NB4 (cell line): ENCODE data around the gene ELK4.

ENCODE experiments used
- DNase-seq: peaks from one replicate; pipeline ENCODE4 v3.0.0; 2010; ENCODE audit warnings: low read depth
- H3K4me3 ChIP-seq: one replicate; pipeline ENCODE4 v1.5.1; 2011; ENCODE audit warnings: mild to moderate bottlenecking, low read depth, low read length, moderate library complexity
- MYC ChIP-seq: IDR thresholded peaks from 2 replicates; pipeline ENCODE4 v1.6.1; 2011; ENCODE audit warnings: low read depth, low read length
- POLR2A ChIP-seq: IDR thresholded peaks from 2 replicates; pipeline ENCODE4 v1.6.1; 2011; ENCODE audit warnings: mild to moderate bottlenecking; ENCODE audit not compliant: insufficient read length; ENCODE audit errors: extremely low read depth
- TF ChIP-seq, protein P1 (sequence below): IDR thresholded peaks from 2 replicates; pipeline ENCODE4 v1.6.1; 2011; ENCODE audit warnings: low read depth, low read length
- TF ChIP-seq, protein P2 (sequence below): IDR thresholded peaks from one replicate; pipeline ENCODE4 v1.5.1; 2012; ENCODE audit warnings: low read depth, low read length

The ELK4 gene

DNA sequence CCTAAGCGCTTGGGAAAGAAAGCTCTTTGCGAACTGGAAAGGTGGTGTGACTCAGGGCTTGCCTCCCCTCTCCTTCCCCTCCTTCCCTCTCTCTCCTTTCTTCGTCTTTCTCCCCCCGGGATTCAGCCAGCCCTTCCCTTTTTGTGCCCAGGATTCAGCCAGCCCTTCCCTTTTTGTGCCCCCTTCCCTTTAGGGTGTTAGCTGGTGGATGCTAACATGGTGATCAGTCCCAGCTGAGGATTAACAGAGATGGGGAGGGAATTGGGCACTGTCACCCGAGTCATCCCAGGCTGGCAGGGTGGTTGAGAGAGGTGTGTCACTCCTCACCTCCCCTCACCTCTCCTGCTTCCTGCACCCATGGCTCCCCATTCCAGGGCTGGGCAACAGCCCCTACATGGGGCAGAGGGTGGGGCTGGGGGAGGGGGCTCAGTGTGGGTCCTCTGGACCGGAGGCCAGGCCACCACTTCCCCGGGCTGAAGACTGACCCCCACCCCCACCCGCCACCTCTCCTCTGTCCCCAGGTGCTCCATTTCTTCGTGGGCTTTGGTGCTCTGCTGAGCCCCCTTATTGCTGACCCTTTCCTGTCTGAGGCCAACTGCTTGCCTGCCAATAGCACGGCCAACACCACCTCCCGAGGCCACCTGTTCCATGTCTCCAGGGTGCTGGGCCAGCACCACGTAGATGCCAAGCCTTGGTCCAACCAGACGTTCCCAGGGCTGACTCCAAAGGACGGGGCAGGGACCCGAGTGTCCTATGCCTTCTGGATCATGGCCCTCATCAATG, 51.5 kb downstream of the ELK4 start:
- no peak for DNase-seq
- TF ChIP-seq, protein P1, sequence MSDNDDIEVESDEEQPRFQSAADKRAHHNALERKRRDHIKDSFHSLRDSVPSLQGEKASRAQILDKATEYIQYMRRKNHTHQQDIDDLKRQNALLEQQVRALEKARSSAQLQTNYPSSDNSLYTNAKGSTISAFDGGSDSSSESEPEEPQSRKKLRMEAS, result no peak
- TF ChIP-seq POLR2A (no peak), MYC (no peak)
- TF ChIP-seq, protein P2, sequence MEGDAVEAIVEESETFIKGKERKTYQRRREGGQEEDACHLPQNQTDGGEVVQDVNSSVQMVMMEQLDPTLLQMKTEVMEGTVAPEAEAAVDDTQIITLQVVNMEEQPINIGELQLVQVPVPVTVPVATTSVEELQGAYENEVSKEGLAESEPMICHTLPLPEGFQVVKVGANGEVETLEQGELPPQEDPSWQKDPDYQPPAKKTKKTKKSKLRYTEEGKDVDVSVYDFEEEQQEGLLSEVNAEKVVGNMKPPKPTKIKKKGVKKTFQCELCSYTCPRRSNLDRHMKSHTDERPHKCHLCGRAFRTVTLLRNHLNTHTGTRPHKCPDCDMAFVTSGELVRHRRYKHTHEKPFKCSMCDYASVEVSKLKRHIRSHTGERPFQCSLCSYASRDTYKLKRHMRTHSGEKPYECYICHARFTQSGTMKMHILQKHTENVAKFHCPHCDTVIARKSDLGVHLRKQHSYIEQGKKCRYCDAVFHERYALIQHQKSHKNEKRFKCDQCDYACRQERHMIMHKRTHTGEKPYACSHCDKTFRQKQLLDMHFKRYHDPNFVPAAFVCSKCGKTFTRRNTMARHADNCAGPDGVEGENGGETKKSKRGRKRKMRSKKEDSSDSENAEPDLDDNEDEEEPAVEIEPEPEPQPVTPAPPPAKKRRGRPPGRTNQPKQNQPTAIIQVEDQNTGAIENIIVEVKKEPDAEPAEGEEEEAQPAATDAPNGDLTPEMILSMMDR, result no peak

DNA sequence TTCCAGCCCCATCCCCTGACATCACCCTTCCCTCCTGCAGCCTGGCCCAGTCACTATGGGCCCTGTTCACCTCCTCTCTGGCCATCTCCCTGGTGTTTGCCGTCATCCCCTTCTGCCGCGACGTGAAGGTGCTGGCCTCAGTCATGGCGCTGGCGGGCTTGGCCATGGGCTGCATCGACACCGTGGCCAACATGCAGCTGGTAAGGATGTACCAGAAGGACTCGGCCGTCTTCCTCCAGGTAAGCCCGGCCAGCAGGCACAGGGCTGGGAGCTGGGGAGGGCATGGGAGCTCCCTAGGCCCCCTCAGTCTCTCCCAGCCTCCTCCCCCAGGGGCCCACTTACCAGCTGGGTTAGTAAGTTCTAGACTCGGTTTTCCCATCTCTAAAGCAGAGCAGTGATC, 52.1 kb downstream of the ELK4 start:
- no peak for DNase-seq
- H3K4me3 ChIP-seq, result no peak overlapping the region
- TF ChIP-seq MYC, result no peak
- TF ChIP-seq, protein P2, result no peak
- TF ChIP-seq, protein P1, result no peak
- TF ChIP-seq POLR2A, result no peak

More for the DNA sequence above, 51.5 kb downstream of the ELK4 start:
- H3K4me3 ChIP-seq, result no peak overlapping the region

DNA sequence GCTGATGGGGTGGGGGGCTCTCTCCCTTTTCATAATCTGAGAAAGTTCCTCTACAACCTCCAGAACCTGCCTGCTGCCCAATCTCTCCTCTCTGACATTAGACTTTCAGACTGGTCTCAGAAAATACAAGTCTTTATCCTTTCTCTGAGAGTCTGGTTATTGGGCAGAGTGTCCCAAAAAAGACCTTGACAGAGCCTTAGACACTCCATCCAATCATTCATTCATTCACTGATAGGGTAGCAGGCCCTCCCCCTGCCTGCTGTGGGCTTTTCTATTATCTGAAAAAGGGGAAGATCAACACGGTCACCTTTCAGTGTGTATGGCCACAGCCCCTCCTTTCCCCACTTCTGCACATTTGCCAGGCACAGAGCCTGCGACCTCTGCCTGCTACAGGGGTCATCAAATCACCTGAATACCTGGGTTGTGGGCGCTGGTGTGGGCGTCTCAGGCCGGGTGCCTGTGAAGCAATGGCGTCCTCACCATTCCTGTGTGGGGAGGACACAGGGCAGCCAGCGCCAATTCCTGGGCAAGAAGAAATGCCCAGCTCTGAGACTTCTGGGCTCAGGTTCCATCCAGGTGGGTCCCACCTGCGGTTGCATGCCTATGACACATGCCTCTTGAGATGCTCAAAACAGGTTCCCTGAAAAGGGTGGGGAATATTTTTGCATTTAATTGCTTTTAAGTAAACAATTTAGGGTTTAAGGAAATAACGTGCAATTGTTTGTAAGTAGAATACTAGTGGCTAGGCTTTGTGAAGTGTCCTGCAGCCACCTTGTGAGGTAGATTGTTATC, 52.8 kb downstream of the ELK4 start:
- no peak for DNase-seq
- no peak overlapping the region for H3K4me3 ChIP-seq

DNA sequence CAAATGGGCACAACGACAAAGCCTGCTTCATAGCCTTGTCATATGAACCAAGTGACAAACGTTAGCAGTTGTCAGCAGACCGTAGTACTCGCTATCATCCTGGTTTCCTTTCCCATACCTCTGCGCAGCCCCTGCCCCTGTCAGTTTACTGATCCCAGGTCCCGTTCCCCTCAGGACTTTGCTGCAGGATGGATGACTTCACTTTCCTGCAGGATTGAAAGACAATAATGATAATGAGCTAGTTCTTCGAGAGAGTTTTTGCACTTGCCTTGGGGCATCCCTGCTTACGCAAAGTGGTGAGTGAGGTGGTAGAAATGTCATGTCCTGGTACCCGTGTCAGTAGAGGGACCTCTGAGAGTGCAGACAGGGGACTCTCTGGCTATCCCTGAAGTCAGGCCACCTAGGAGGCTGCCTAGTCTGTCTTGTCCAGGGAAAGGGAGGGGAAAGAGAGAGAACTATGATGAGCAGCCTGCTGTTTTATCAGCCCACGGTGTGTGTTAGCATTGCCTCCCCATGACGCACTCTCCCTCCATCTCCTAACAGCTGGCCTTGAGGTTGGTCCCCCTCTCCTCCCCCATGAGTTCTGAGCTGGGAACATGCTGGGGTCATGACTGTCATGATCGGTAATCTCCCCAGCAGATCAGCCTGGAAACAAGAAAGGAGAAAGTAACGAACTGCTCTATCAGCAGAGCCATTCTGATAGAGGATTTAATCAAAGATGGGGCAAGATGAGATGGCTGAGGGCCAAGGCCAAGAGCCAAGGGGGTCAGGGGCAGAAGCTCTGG, 53.7 kb downstream of the ELK4 start:
- no peak for DNase-seq
- no peak overlapping the region for H3K4me3 ChIP-seq
- TF ChIP-seq, protein P2, result no peak
- TF ChIP-seq MYC (no peak), POLR2A (no peak)
- TF ChIP-seq, protein P1, result no peak

More for the DNA sequence above, 52.8 kb downstream of the ELK4 start:
- TF ChIP-seq, protein P1, result no peak
- TF ChIP-seq POLR2A (no peak), MYC (no peak)
- TF ChIP-seq, protein P2, result no peak

DNA sequence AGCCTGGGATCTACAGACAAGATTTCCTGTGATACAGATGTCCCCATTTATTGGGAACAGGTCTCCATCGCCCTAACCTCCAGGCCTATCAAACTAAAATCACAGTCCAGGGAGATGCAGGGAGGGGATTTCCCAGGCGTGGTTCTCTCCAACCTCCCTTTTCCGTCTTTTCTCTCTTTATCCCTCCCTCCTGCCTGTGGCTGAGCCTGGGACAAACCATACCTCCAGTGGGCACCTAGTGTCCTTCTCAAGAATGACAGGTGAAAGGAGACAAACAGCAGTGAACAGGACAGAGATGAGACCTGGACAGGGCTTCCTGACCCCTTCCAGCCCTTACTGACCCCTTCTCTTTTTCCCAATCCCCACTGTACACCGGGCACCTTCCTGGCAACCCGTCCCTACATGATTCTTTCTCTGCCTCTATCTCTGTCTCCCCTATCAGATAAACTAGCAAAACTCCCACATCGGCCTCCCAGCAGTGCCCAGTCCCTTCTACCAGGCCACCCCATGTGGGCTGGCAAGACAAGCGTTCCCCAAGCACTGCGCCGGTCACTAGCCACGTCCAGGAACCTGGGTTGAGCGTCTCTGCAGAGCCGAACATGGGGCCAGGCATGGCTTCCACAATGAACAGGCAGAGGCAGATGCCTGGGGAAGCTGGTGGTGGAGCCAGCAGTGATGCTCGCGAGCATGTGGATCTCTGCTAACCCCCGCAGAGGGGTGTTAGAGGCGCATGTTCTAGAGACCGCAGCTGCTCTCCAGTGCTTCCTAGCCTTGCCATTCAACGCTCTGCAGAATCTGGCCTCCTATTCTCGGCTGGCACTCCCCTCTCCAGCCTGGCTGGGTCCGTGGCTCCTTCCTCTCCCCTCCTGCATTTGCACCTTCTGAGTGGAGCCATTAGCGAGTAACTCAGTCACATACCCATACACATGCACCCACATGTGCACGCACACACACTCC, 54.7 kb downstream of the ELK4 start:
- no peak for TF ChIP-seq POLR2A
- TF ChIP-seq, protein P2, result no peak
- TF ChIP-seq, protein P1, result no peak
- no peak for TF ChIP-seq MYC
- no peak overlapping the region for H3K4me3 ChIP-seq
- no peak for DNase-seq
